Fibroblast of upper back skin (primary cell): ENCODE results near the gene INSL6.
"Not testable (repeated sequence)": the region's sequence is repeated elsewhere in the genome, so short reads cannot be mapped to it uniquely, and the experiment has no call there.

Source experiments
- DNase-seq: peaks from one replicate; pipeline ENCODE4 v3.0.0-alpha.2; 2013

INSL6 gene

DNA sequence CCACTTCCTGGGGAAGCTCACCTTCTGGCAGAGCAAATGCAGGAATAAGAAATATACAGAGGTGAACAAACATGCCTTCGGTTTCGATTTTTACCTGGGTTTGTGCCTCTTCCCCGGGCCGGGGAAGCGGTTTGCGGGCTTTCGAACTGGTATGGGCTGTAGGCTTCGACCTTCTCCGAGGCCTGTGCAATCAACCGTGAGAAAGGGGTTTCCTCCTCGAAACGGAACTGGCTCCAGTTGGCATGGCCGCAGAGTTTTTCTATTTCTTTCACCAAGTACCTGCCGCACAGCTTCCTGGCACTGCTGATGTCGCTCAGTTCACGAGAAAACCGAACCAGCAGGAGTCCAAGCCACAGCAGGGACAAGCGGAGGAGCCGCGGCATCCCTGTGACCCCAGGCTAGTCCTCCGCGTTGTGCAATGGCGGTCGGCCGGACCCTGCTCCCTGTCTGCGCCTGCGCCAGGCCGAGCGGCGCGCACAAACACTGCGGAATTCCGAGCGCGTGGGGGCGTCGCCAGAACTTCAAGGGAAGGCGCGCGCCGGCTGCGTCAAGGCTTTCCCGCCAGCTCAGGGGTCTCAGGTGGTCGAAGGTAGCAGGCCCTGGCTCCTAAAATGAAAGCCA, at the start of gene INSL6:
TSS of gene INSL6 (minus strand) at position 420 of the 621 bp plus-strand sequence. CDS start at position 383, 37 bp downstream.
- DNase-seq = no peak

DNA sequence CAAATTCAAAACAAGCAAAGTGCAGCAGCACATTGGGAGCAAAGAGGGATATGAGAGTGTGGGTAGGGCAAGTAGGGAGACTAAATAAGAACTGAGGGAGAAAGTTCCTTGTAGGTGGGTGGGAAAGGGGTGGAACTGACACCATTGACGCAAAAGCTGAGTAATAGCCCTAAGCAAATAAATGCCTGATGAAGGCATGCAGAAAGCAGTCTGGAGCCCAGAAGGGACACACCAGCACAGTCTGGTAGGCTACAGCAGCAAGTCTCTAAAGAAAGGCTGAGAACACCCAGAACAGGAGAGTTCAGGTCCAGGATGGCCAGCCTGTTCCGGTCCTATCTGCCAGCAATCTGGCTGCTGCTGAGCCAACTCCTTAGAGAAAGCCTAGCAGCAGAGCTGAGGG, 45.8 kb upstream of the INSL6 start, which contains the start of gene INSL4:
TSS of gene INSL4 (plus strand) at position 208 of the 400 bp plus-strand sequence. CDS start at position 313, 105 bp downstream.
- DNase-seq = no peak

- DNase-seq = no peak
These were observed 45.1 kb upstream of the INSL6 start for GRCh38 chr9:5230554-5230953.

- no peak for DNase-seq
These were observed 19.6 kb upstream of the INSL6 start for GRCh38 chr9:5205071-5205470.

GRCh38 chr9:5195463-5195862, 10.0 kb upstream of the INSL6 start:
- no peak for DNase-seq

GRCh38 chr9:5193345-5193744, 7.9 kb upstream of the INSL6 start:
- DNase-seq = no peak

DNA sequence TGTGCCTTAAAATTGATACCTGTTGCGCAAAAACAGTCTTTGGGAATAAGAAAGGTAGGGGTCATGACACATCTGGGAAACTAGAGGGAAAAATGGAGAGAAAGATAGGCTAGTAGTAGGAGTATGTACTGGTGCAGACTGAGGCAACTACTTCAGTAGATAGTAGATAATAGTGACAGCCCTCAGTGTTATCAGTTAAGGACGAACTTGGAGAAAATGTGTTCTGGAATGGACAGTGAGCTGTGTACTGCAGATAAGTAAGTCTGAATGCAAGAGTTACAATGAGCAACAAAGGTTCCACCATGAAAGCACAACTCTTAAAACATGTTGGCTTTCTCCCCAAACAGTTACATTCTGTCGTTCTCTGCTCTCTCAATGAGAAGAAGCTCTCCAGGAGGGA, 6.5 kb upstream of the INSL6 start:
- no peak for DNase-seq

- DNase-seq = no peak
These were observed 2.9 kb upstream of the INSL6 start for GRCh38 chr9:5188060-5188984.

- DNase-seq = peak; percentile 61
These were observed 1.2 kb upstream of the INSL6 start for GRCh38 chr9:5186416-5187169.

DNA sequence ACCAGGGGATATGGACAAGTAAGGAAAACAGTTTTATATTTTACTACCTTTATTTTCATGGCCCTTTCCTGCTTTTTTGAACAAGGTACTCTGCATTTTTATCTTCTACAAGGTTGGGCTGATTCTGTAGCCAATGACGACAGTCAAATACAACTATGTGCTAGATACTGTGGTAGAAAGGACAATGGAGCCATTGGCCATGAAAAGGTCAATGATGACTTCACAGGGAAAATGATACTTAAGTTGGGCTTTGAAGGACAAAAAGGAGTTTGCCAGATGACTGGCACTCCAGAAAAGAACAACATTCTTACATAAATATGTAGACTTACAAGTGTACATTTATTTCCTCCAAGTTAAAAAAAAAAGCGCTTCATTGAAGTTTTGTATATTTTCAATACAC, 663 bp downstream of the INSL6 start:
- no peak for DNase-seq

DNA sequence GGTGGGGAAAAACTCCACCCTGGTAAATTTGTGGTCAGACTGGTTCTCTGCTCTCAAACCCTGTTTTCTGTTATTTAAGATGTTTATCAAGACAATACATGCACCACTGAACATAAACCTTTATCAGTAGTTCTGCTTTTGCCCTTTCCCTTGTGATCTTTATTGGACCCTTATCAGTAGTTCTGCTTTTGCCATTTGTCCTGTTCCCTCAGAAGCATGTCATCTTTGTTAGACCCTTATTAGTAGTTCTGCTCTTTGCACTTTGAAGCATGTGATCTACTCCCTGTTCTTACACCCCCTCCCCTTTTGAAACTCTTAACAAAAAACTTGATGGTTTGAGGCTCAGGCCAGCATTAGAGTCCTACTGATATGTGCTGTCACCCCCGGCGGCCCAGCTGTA, 4.8 kb downstream of the INSL6 start:
- DNase-seq = not testable (repeated sequence)

- DNase-seq = no peak
These were observed 7.2 kb downstream of the INSL6 start for GRCh38 chr9:5178126-5178805.

DNA sequence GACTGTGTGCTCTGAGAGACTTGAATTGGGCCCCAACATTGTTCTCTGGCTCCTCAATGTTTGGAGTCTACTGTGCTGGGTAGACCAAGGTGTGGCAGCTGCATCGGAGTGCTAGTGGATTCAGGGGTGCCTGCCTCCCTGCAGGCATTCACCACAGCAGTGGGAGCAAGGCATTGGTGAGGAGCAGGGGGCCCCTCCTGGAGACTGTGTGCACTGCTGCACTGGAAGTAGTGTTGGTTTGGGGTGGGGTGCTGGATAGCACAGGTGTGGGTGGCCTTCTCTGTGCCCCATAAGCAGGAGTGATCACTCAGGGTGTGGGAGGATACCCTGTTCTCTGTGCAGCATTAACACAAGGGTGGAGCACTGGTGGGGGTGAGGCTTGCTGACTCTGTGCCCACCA, 39.2 kb downstream of the INSL6 start:
- no peak for DNase-seq

- DNase-seq = no peak
These were observed 41.2 kb downstream of the INSL6 start for GRCh38 chr9:5144217-5144616.

DNA sequence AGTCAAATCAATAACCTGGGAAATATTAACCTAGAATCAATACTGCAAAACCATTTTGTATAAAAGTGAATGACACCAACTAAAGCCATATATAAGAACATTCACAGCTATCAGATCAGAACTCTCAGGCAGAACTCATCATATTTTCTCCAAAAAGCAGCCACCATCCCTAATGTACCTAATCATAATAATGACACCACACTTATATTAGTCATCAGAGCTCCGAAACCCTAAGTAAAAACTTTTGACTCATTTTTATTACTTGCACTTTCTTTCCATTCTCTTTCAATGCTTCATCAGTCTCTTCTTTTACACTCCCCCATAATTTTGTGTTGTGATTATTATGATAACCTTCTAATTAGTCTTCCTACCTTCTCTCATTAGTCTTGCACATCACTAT, 45.3 kb downstream of the INSL6 start:
- no peak for DNase-seq

GRCh38 chr9:5122516-5122915, 62.9 kb downstream of the INSL6 start:
- DNase-seq = no peak

DNA sequence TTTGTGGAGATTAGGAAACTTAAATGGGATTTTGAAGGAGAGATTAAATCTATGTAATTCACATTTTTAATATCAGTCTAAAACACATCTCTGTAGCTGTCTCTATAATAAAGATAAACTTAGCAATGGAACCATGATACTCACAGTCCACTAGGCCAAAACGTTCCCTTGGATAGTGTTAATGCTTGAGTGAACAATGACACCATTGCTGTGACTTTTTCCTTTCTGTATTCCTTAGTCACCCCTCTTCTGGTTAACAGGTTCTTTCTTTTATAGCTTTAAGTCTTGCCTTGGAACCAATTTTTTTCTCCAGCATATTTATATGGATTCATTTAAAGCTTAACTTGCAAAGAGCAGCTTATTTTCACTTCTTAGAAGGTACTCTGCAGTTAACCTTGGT, 63.3 kb downstream of the INSL6 start:
- DNase-seq = no peak

DNA sequence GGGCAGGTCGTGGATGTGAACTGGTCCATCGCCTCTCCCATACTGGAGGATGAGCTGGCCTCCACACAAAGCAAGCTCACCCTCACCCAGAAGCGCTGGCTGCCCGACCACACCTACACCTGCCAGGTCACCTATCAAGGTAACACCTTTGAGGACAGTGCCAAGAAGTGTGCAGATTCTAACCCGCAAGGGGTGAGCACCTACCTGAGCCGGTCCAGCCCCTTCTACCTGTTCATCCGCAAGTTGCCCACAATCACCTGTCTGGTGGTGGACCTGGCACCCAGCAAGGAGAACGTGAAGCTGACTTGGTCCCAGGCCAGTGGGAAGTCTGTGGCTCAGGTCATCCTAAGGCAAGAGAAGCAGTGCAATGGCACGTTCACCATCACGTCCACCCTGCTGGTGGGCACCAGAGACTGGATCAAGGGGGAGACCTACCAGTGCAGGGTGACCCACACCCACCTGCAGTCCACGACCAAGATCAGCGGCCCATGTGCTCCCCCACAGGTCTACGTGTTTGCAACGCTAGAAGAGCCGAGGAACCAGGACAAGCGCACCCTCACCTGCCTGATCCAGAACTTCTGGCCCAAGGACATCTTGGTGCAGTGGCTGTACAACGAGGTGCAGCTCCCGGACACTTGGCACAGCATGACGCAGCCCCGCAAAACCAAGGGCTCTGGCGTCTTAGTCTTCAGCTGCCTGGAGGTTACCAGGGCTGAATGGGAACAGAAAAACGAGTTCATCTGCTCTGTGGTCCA, 71.3 kb downstream of the INSL6 start:
- DNase-seq = no peak
